PFSK-1 (cell line): ENCODE measurements around the gene COL23A1.

ENCODE experiments used
- FOXP2 ChIP-seq: optimal IDR thresholded peaks from 2 replicates; pipeline ENCODE3; 2011; ENCODE audit warnings: borderline replicate concordance, control low read depth, inconsistent platforms; ENCODE audit not compliant: insufficient read depth; ENCODE audit errors: extremely low read length, extremely low read depth
- POLR2AphosphoS5 ChIP-seq: IDR thresholded peaks from 2 replicates; pipeline ENCODE4 v1.6.1; 2012; ENCODE audit warnings: low read depth, mild to moderate bottlenecking, control low read depth, low read length, moderate library complexity
- SIN3A ChIP-seq: IDR thresholded peaks from 2 replicates; pipeline ENCODE4 v1.6.1; 2012; ENCODE audit warnings: mild to moderate bottlenecking, low read length, moderate library complexity, borderline replicate concordance; ENCODE audit not compliant: insufficient read depth
- TAF1 ChIP-seq: IDR thresholded peaks from 2 replicates; pipeline ENCODE4 v1.6.1; 2012; ENCODE audit warnings: low read length, control low read depth, borderline replicate concordance; ENCODE audit not compliant: insufficient read depth
- TF ChIP-seq, protein P1 (sequence below), 2 experiments: IDR thresholded peaks; 2 replicates each; pipeline versions ENCODE4 v1.6.1 to v1.8.0; 2011 to 2012; ENCODE audit warnings: low read depth in 2 of 2, low read length in 2 of 2, control low read depth in 1 of 2, inconsistent platforms in 1 of 2, mild to moderate bottlenecking in 1 of 2, moderate library complexity in 1 of 2; ENCODE audit not compliant: insufficient read depth in 1 of 2

The COL23A1 gene

DNA sequence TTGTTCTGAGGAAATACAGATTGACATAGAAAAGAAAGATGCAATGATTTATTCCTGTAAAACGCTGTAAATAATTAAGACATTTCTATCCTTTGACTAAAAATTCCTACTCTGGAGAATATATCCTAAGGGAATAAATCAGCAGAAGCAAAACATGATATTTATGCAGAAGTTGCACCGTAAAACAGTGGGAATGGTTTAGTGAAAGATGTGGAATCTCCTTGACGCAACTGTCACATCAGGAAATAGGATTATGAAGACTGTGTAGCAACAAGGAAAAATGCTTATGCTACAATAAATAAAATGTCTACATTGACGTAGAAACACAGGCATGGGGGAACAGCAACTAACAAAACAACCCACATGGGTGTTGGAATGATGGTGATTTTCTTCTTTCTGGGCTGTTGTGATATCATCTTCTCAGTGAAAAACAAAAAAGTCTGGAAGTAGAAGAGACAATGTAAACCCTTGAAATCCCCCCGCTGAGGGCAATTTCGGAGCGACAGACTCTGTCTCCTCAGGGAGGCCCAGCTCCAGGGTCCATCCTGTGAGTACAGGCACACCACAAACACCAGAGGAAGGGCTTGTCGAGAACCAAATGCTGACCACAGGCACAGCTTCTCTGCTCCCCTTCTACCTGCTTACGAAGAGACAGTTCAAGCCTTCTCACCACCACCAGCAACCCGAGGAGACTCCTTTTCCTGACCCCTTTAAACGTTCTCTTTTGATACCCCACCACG, 25.2 kb downstream of the COL23A1 start:
- TF ChIP-seq TAF1 (no peak), FOXP2 (no peak), SIN3A (no peak), POLR2AphosphoS5 (no peak)
- TF ChIP-seq, protein P1, sequence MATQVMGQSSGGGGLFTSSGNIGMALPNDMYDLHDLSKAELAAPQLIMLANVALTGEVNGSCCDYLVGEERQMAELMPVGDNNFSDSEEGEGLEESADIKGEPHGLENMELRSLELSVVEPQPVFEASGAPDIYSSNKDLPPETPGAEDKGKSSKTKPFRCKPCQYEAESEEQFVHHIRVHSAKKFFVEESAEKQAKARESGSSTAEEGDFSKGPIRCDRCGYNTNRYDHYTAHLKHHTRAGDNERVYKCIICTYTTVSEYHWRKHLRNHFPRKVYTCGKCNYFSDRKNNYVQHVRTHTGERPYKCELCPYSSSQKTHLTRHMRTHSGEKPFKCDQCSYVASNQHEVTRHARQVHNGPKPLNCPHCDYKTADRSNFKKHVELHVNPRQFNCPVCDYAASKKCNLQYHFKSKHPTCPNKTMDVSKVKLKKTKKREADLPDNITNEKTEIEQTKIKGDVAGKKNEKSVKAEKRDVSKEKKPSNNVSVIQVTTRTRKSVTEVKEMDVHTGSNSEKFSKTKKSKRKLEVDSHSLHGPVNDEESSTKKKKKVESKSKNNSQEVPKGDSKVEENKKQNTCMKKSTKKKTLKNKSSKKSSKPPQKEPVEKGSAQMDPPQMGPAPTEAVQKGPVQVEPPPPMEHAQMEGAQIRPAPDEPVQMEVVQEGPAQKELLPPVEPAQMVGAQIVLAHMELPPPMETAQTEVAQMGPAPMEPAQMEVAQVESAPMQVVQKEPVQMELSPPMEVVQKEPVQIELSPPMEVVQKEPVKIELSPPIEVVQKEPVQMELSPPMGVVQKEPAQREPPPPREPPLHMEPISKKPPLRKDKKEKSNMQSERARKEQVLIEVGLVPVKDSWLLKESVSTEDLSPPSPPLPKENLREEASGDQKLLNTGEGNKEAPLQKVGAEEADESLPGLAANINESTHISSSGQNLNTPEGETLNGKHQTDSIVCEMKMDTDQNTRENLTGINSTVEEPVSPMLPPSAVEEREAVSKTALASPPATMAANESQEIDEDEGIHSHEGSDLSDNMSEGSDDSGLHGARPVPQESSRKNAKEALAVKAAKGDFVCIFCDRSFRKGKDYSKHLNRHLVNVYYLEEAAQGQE (IDR thresholded peaks at IDR 0.05; ENCODE audit: insufficient read depth in 1 of 2, low read depth in 2 of 2, low read length in 2 of 2) = no peak

DNA sequence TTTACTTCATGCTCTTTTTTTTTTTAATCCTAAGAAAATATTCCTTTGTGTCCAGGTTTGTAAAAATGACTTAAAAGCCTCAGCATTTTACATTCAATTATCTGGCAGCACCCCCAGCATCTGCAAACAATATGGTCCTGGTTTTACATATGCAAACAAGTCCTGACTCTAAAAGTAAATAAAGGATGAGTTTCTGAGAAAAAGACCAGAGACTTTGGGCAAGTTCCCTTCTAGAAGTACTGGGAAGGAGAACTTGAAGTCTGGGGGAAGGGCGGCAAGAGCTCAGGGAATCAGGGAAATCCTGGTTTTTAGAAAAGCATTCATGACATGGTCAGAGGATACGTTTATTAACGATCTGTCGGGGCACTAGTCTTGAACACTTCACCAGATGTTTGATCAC, 25.8 kb downstream of the COL23A1 start:
- TF ChIP-seq, protein P1 (IDR thresholded peaks at IDR 0.05; ENCODE audit: insufficient read depth in 1 of 2, low read depth in 2 of 2, low read length in 2 of 2) = no peak
- no peak for TF ChIP-seq POLR2AphosphoS5
- TF ChIP-seq FOXP2 = no peak
- no peak for TF ChIP-seq TAF1
- no peak for TF ChIP-seq SIN3A

DNA sequence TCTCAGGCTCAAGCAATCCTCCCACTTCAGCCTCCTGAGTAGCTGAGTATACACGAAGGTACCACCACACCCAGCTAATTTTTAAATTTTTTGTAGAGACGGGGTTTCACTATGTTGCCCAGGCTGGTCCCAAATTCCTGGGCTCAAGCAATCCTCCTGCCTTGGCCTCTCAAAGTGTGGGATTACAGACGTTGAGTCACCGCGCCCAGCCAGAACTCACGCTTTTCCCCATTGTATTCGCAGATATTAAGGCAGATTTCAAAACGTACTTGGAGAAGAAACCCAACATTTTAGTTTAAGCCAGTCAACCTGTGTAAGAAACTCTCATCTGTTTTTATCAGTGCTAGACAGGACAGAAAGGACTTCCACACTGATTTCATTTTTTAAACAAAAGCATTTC, 26.6 kb downstream of the COL23A1 start:
- TF ChIP-seq SIN3A = no peak
- no peak for TF ChIP-seq FOXP2
- no peak for TF ChIP-seq TAF1
- TF ChIP-seq POLR2AphosphoS5 = no peak
- TF ChIP-seq, protein P1 (IDR thresholded peaks at IDR 0.05; ENCODE audit: insufficient read depth in 1 of 2, low read depth in 2 of 2, low read length in 2 of 2) = no peak

DNA sequence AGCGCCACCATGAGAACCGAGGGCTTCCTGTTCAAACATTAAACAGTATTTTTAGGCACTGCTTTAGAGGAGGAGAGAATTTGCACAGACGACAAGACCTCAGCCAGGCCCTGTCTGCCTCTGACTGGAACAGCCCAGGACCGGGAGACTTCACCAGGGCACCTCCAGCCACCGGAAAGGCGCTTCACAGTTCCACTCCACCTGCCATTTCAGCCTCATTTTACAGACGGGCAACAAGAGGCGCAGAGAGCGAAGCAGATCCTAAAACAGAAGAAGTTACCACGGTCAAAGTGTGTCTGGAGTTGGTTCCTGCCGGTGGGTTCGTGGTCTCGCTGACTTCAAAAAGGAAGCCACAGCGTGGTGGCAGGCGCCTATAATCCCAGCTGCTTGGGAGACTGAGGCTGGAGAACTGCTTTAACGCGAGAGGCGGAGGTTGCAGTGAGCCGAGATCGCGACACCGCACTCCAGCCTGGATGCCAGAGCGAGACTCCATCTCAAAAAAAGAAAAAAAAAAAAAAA, 28.4 kb downstream of the COL23A1 start:
- TF ChIP-seq POLR2AphosphoS5 = no peak
- TF ChIP-seq, protein P1 (IDR thresholded peaks at IDR 0.05; ENCODE audit: insufficient read depth in 1 of 2, low read depth in 2 of 2, low read length in 2 of 2) = no peak
- TF ChIP-seq SIN3A = no peak
- no peak for TF ChIP-seq FOXP2
- TF ChIP-seq TAF1 = no peak
